GM18519 (cell line): Measurements from ENCODE around the gene ITPKB.
"Not testable (repeated sequence)": the region's sequence is repeated elsewhere in the genome, so short reads cannot be mapped to it uniquely, and the experiment has no call there.

Experiments
- ATAC-seq: cut with Tn5 transposase; IDR thresholded peaks from one replicate; pipeline ENCODE4 v1.9.1; 2021; ENCODE audit warnings: mild to moderate bottlenecking, moderate library complexity; ENCODE audit not compliant: unreplicated experiment, low FRiP score

ITPKB gene

GRCh38 chr1:226732856-226733291, 6.2 kb downstream of the ITPKB start:
- no peak for ATAC-seq

DNA sequence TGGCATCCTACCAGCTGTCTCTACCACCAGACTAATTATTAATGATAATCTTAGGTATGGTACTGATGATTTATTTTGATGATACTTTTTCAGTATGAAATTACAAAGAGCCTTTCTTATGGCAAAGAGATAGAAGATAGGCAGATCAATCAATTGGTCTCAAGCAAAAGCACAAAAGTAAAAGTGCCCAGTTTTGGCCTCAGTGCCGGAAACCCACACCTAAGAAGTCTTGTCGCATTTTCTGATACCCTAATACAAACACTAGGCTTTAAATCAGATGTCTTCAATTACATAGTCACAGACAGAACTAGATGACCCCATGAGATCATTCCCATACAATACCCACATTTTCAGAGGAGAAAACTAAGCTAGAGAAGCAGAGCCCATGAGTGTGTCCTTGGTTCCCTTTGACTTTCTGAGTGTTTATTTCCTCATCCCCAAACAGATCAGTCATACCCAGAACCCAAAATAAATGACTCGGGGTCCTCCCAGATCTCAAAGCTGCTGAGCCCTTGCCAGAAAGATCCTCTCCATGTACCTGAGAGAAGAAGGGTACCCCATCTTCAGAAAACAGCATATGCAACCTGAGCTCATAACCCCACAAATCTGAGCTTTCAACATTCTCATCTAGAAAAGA, 7.7 kb downstream of the ITPKB start:
- no peak for ATAC-seq

- no peak for ATAC-seq
Observed at GRCh38 chr1:226730836-226731235, 8.2 kb downstream of the ITPKB start.

- no peak for ATAC-seq
Observed at GRCh38 chr1:226730071-226730470, 9.0 kb downstream of the ITPKB start.

DNA sequence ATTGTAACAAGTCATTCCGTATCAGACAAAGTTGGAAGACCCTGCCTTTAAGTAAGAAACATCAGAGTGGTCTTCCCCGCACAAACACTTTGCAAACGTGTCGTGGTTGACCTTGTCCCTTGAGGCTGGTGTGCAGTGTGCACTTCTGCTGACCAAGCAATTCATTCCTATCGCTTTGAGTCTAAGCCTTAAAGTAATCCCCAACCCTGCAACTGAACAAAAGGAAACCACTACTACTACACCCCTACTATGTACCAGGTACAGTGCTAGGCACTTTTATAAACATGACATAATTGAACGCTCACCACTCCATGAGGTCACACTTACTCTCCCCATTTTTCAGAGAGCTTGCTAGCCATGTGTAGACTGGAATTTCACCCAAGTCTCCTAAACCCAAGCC, 10.6 kb downstream of the ITPKB start:
- no peak for ATAC-seq

GRCh38 chr1:226725897-226726267, 13.2 kb downstream of the ITPKB start:
- no peak for ATAC-seq

- ATAC-seq, result no peak
Observed at GRCh38 chr1:226723657-226724532, 15.2 kb downstream of the ITPKB start.

DNA sequence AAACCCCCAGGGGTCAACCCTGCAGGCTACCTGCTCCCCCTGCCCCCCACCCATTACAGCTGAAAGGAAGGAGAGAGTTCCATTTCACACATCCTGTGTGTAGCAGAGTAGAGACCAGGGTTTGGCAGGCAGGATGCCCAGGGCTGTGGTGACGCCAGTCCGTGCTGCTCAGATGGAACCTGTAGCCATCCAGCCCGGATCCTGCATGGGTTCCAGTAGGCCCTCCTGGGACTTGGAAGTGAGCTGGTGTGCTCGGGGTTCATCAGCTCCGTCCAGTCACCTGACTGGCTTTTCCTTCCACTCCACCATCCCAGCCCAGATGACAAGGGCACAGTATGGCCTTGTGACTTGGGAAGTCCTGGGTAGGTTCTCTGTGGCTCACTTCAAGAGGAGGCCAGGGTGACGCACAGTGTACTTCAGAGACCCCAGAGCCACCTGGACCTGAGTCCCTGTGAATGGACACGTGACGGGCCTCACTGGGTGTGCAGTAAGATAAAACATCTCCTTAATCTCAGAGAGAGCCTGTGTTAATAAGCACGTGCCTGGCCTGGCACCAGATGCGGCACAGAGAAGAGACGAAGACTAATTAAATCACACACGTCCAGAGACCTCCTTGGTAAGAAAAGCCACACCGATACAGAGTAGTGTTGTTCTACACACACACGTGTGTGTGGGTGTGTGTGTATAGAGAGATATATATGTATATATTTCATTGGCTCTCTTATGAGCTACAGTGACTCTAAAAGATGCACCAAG, 16.0 kb downstream of the ITPKB start:
- ATAC-seq, result no peak

DNA sequence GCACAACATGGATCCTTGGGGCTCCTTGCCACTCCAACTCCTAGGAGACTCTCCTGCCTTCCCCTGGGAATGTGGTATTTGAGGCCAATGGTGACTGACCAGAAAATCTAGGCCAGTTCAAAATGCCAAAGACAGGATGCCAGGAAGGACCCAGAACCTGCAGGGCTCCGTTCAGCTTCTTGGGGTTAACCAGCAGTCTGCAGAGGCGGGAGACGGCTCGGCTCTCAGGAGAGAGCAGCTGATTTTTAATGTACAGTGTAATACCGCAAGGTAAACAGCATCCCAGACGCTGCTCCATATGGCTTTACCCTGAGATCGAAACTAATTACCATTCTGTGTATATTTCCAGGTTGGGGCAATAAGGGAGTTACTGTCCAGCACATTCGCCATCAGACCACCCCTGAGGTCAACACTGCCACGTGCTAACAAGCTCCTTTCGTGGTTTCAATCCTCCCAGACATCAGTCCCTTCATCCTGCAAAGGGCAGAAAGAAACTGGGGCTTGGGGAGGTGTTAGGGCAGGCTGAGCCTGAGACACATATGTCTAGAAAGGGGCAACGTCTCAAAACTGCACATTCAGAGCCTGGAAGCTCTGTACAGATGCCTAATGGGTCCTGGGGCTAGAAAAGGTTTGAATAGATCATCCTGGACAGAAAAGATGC, 16.7 kb downstream of the ITPKB start:
- no peak for ATAC-seq

- not testable (repeated sequence) for ATAC-seq
Observed at GRCh38 chr1:226720574-226720973, 18.5 kb downstream of the ITPKB start.

DNA sequence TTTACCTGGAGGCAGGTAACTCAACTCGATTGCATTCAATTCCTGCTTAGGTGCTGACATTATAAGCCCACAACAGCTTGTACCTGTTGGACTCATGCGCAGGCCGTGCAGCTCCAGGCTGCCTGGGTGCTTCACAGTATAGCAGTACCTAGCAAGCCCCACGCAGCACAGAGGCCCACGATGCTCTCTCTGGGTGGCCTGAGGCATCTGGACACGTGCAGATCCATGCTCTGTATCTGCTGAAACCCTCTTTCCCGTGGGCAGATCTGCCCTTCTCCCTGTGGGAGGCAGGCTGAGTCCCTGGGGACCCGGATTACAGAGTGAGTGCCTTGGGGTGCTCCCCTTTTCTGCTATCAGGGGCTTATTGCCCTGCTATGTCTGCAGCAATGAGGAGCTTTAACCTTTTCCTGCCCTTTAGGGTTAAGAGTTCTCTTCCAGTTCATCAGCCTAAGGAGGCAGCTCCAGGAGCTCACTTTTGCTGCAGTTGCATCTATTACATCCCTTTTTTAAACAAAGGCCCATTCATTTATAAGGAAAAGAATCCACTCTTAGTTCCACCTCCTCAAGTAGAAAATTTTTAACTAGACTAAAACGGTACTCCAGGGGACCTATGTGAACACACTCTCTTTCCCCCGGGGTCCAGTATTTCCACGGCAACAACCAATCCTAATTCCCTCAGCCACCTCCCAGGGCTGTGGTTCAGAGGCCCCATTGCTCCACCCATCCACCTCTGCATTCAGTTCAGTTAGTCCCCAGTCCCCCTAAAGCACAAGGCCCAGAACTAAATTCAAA, 19.3 kb downstream of the ITPKB start:
- ATAC-seq, result no peak

GRCh38 chr1:226717256-226717909, 21.7 kb downstream of the ITPKB start:
- no peak for ATAC-seq

GRCh38 chr1:226716577-226716976, 22.5 kb downstream of the ITPKB start:
- ATAC-seq, result no peak

- ATAC-seq, result no peak
Observed at GRCh38 chr1:226714148-226714547, 24.9 kb downstream of the ITPKB start.

GRCh38 chr1:226712742-226713419, 26.2 kb downstream of the ITPKB start:
- ATAC-seq, result peak; percentile 30

DNA sequence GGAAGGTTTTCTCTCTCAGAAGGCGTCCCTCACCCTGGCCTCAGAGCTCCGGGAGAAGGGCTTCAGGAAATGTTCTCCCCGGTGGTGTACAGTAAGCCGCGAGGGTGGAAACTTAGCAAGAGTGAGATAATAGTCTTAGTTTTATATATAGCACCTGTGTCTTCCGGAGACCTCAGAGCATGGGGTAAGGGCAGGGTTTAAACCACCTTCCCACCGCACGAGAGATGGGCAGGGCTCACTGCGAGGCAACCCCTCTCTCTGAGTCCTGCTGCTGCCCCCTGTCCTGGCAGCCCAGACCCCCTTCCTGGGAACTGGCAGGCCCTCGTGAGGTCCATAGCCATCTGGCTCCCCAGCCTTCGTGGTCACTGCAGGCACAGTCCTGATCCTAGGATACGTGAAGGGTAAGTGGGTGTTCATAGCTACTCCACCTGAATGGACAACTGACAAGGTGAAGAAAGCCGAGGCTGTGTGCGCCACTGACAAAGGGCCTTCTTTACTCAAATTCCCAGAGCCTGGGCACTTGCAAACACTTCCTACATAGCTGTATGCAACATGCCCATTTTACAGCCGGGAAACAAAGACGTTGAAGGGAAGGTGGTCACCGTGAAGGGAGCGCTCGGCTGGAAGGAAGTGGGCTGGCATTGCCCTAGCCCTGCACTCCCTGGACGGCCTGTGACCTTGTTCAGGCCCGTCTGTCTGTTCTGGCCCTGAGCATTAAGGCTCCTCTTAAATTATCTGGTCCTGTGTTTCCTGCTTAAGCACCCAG, 26.9 kb downstream of the ITPKB start:
- ATAC-seq, result no peak

DNA sequence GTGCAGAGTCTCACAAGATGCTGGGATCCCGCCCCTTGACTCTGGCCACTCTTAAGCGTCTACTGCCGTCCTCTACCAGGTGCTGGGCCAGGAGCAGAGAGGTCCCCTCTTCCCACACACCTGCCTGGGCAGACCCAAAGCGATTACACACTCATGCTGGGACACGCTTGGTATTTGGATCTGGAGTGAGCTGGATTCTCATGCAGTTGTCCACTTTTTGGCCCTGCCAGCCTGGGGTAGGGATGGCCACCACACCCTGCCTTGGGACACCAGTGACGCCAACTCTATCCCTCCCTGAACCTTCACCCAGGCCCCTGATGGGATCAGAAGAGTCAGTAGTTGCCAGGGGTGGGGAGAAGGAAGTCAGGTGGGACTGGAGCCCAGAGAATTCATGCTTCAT, 28.6 kb downstream of the ITPKB start:
- no peak for ATAC-seq

- no peak for ATAC-seq
Observed at GRCh38 chr1:226709953-226710352, 29.1 kb downstream of the ITPKB start.
